Dedifferentiated amniotic fluid mesenchymal stem cell (primary cell): ENCODE results near the gene POMT2.

Experiments
- DNase-seq: peaks from one replicate; pipeline ENCODE4 v3.0.0-alpha.2; 2016; ENCODE audit errors: extremely low spot score

POMT2 gene

GRCh38 chr14:77240336-77240915, 80.3 kb downstream of the POMT2 start:
- DNase-seq, result no peak

GRCh38 chr14:77239412-77239811, 81.3 kb downstream of the POMT2 start:
- no peak for DNase-seq

- no peak for DNase-seq
These were observed 81.7 kb downstream of the POMT2 start for GRCh38 chr14:77238996-77239395.

- DNase-seq, result no peak
These were observed 82.3 kb downstream of the POMT2 start for GRCh38 chr14:77238356-77238755.

- no peak for DNase-seq
These were observed 83.9 kb downstream of the POMT2 start for GRCh38 chr14:77236814-77237213.

GRCh38 chr14:77231721-77232120, 89.0 kb downstream of the POMT2 start:
- DNase-seq, result no peak

- no peak for DNase-seq
These were observed 89.8 kb downstream of the POMT2 start for GRCh38 chr14:77230914-77231313.

GRCh38 chr14:77228056-77228455, 92.6 kb downstream of the POMT2 start:
- DNase-seq, result no peak

GRCh38 chr14:77225892-77226557, 94.7 kb downstream of the POMT2 start:
- DNase-seq, result no peak

- no peak for DNase-seq
These were observed 95.4 kb downstream of the POMT2 start for GRCh38 chr14:77225254-77225653.
